NCI-H1417 (cell line): ENCODE results near the gene PSMG4.

Experiments
- DNase-seq, 3 experiments: peaks; one replicate each; lab custom pipeline; 2025; lab: John Stamatoyannopoulos, UW

PSMG4 gene

GRCh38 chr6:3258720-3259490 lies at the start of gene PSMG4:
Gene PSMG4 (plus strand): TSS chr6:3258947. CDS start chr6:3259023, 76 bp downstream.
- peak; percentile 88 to 90 (median 89) for DNase-seq

GRCh38 chr6:3209114-3210023 lies 49.4 kb upstream of the PSMG4 start:
- peak; percentile 75 to 95 (median 90) for DNase-seq

- DNase-seq: no peak
Measured at GRCh38 chr6:3210024-3210610, 48.6 kb upstream of the PSMG4 start.

- no peak for DNase-seq
Measured at GRCh38 chr6:3211681-3212080, 47.1 kb upstream of the PSMG4 start.

- DNase-seq: no peak
Measured at GRCh38 chr6:3212261-3212660, 46.5 kb upstream of the PSMG4 start.

GRCh38 chr6:3213334-3213695 lies 45.4 kb upstream of the PSMG4 start:
- no peak for DNase-seq

- DNase-seq: no peak
Measured at GRCh38 chr6:3214898-3215297, 43.8 kb upstream of the PSMG4 start.

GRCh38 chr6:3217286-3217685 lies 41.5 kb upstream of the PSMG4 start:
- DNase-seq: no peak

GRCh38 chr6:3218266-3218665 lies 40.5 kb upstream of the PSMG4 start:
- no peak for DNase-seq

GRCh38 chr6:3220366-3220765 lies 38.4 kb upstream of the PSMG4 start:
- no peak for DNase-seq

- DNase-seq: no peak
Measured at GRCh38 chr6:3221578-3221977, 37.2 kb upstream of the PSMG4 start.

GRCh38 chr6:3222506-3223038 lies 36.2 kb upstream of the PSMG4 start:
- DNase-seq: peak; percentile 55 to 85 (median 65)

- DNase-seq: peak in 2 of 3 experiments; percentile 42 to 62
Measured at GRCh38 chr6:3226042-3226441, 32.7 kb upstream of the PSMG4 start.

GRCh38 chr6:3226481-3227362 lies 32.0 kb upstream of the PSMG4 start:
- DNase-seq: peak; percentile 58 to 81 (median 77)

GRCh38 chr6:3227363-3228045 lies 31.2 kb upstream of the PSMG4 start, which contains the start of gene TUBB2B:
Gene TUBB2B (minus strand): TSS chr6:3227653. CDS start chr6:3227543, 110 bp downstream.
- DNase-seq: peak; percentile 96 to 97 (median 96)

- DNase-seq: peak; percentile 87 to 97 (median 95)
Measured at GRCh38 chr6:3228046-3228671, 30.6 kb upstream of the PSMG4 start.

GRCh38 chr6:3228771-3229565 lies 29.8 kb upstream of the PSMG4 start:
- DNase-seq: peak; percentile 79 to 93 (median 86)

- DNase-seq: peak; percentile 80 to 85 (median 80)
Measured at GRCh38 chr6:3229566-3230178, 29.1 kb upstream of the PSMG4 start.
